Measurements from ENCODE around the gene EHD4. TPM values are rescaled to one million over a fixed set of nuclear protein-coding genes. Genes with fewer than 3 reads are reported as not detected.

The EHD4 gene
- polyA plus RNA-seq, 2 of the 4 experiments (the other 2 are of a cell fraction), result 8.2 to 9.0 TPM

- DNase-seq (ENCODE audit: low read depth in 1 of 2, low spot score in 1 of 2) (no peak), FAIRE-seq (no peak), ATAC-seq (no peak)
- Histone ChIP-seq H3K4me3 (no peak within 1 kb of the TSS), H3K4me1 (no peaks in the 10 kb centered on the region), H3K4me2 (no peak within 1 kb of the TSS), H3K27ac (no peak within 1 kb of the TSS), H3K9me3 (peaks cover 7% of the 10 kb centered on the region; the same call in 1 of the 3 replicates)
- no peak for TF ChIP-seq RFX5 (IDR thresholded peaks at IDR 0.05)
- WGBS (ENCODE audit: missing lambda C conversion rate), result 35% methylated on average over 2 of the region's 5 CpGs
- ChIA-PET CTCF (interaction anchor here (1.0 kb wide), 1 partner anchor 31 kb away, joined by 3 read pairs; no protein-coding TSS in a partner anchor), POLR2A (no interaction called here)
These were observed 48.4 kb upstream of the EHD4 start, which contains the start of gene PLA2G4E for GRCh38 chr15:42020713-42021273. PLA2G4E (minus strand) TSS chr15:42021042; CDS start chr15:42021030, 12 bp downstream.

GRCh38 chr15:42018306-42019224, 46.2 kb upstream of the EHD4 start:
- CTCF ChIA-PET, result interaction anchor here (1.1 to 3.1 kb wide), 3 partner anchors 23 to 38 kb away, joined by 3 to 15 read pairs (median 5); no protein-coding TSS in a partner anchor
- FAIRE-seq (no peak), DNase-seq (ENCODE audit: low read depth in 1 of 2, low spot score in 1 of 2) (no peak), ATAC-seq (no peak)
- Histone ChIP-seq H3K4me2 (no peak overlapping the region), H3K4me3 (no peak overlapping the region), H3K27ac (no peak overlapping the region), H3K4me1 (no peaks in the 10 kb centered on the region), H3K9me3 (peaks cover 7% of the 10 kb centered on the region; the same call in 1 of the 3 replicates)
- 71% methylated on average over 4 of the region's 6 CpGs for WGBS (ENCODE audit: missing lambda C conversion rate)
- POLR2A ChIA-PET, result no interaction called here
- no peak for TF ChIP-seq SMC3 (IDR thresholded peaks at IDR 0.05)
- no peak for TF ChIP-seq EHF (CRISPR knock-in tag; IDR thresholded peaks at IDR 0.05)

- no peak for FAIRE-seq
- DNase-seq (ENCODE audit: low read depth in 1 of 2, low spot score in 1 of 2), result no peak
- CTCF ChIA-PET, result interaction anchor here (3.1 kb wide), 1 partner anchor 27 kb away, joined by 15 read pairs; no protein-coding TSS in a partner anchor
- 46% methylated on average over 4 of the region's 6 CpGs for WGBS (ENCODE audit: missing lambda C conversion rate)
- no peak for ATAC-seq
- TF ChIP-seq USF2 (IDR thresholded peaks at IDR 0.05), result no peak
- TF ChIP-seq RFX5 (IDR thresholded peaks at IDR 0.05), result no peak
- no peak for TF ChIP-seq FOSB (CRISPR knock-in tag; IDR thresholded peaks at IDR 0.05)
- TF ChIP-seq E2F6 (IDR thresholded peaks at IDR 0.05; ENCODE audit: borderline replicate concordance, low read depth), result no peak
- no peak for TF ChIP-seq ESRRA (IDR thresholded peaks at IDR 0.05; ENCODE audit: borderline replicate concordance, low read length)
- no peak for TF ChIP-seq CTCF (IDR thresholded peaks at IDR 0.05)
- no peak for TF ChIP-seq CBX8 (IDR thresholded peaks at IDR 0.05)
- TF ChIP-seq RCOR1 (IDR thresholded peaks at IDR 0.05; ENCODE audit: low read depth, low read length), result no peak
- TF ChIP-seq JUNB (IDR thresholded peaks at IDR 0.05), result no peak
- no peak overlapping the region for H3K4me3 ChIP-seq
- no peaks in the 10 kb centered on the region for H3K4me1 ChIP-seq
- POLR2A ChIA-PET, result no interaction called here
- H3K4me2 ChIP-seq, result no peak overlapping the region
- peaks cover 2% of the 10 kb centered on the region; the same call in 1 of the 3 replicates for H3K9me3 ChIP-seq
- no peak overlapping the region for H3K27ac ChIP-seq
These were observed 44.6 kb upstream of the EHD4 start for GRCh38 chr15:42016971-42017370.

- no peak for DNase-seq (ENCODE audit: low read depth in 1 of 2, low spot score in 1 of 2)
- ChIA-PET CTCF (interaction anchor here (1.4 kb wide), 1 partner anchor 25 kb away, joined by 4 read pairs; no protein-coding TSS in a partner anchor), POLR2A (no interaction called here)
- no peaks in the 10 kb centered on the region for H3K9me3 ChIP-seq
- no peak for FAIRE-seq
- 0 out of 3 replicates have a peak, but pooled peaks cover 4% of the 10 kb centered on the region for H3K4me1 ChIP-seq
- no peak overlapping the region for H3K4me2 ChIP-seq
- 98% methylated on average over 3 of the region's 4 CpGs for whole genome bisulfite sequencing (ENCODE audit: missing lambda C conversion rate)
- ATAC-seq, result no peak
- H3K4me3 ChIP-seq, result no peak overlapping the region
- H3K27ac ChIP-seq, result no peak overlapping the region
- TF ChIP-seq HMGXB4 (CRISPR knock-in tag; IDR thresholded peaks at IDR 0.05; ENCODE audit: borderline replicate concordance) (no peak), ZNF302 (CRISPR knock-in tag; IDR thresholded peaks at IDR 0.05) (no peak), ZFP36 (IDR thresholded peaks at IDR 0.05; ENCODE audit: borderline replicate concordance, partially characterized antibody) (no peak), FOSB (CRISPR knock-in tag; IDR thresholded peaks at IDR 0.05) (no peak), CTCF (IDR thresholded peaks at IDR 0.05) (no peak), SREBF2 (IDR thresholded peaks at IDR 0.05) (no peak), FOXS1 (CRISPR knock-in tag; IDR thresholded peaks at IDR 0.05) (no peak), ESRRA (IDR thresholded peaks at IDR 0.05; ENCODE audit: borderline replicate concordance, low read length) (no peak), RNF2 (IDR thresholded peaks at IDR 0.05; ENCODE audit: borderline replicate concordance, low read depth) (no peak), EHMT2 (IDR thresholded peaks at IDR 0.05; ENCODE audit: low read depth) (no peak)
These were observed 42.0 kb upstream of the EHD4 start for GRCh38 chr15:42014406-42014805.

All from A549 (cell line).